HEK293T (cell line): Measurements from ENCODE around the gene SCUBE1.
A peak's percentile ranks its signal among the peaks of the same experiment; 100 is the strongest.

Source experiments
- CTCF ChIA-PET: fragments of 350-600 bp; formaldehyde crosslinking; extraction: SDS; loops from one replicate; lab custom pipeline; 2021; ENCODE audit warnings: antibody characterized with exemption, inconsistent platforms; lab: Yijun Ruan, JAX
- POLR2A ChIA-PET: fragments of 350-600 bp; formaldehyde crosslinking; extraction: SDS; loops from one replicate; lab custom pipeline; 2020; ENCODE audit warnings: antibody characterized with exemption, inconsistent platforms; lab: Yijun Ruan, JAX
- DNase-seq: peaks from one replicate; pipeline ENCODE4 v3.0.0; 2012; ENCODE audit warnings: mixed read lengths; ENCODE audit errors: extremely low spot score
- ARNT ChIP-seq: fragments of 450-650 bp; IDR thresholded peaks from 2 replicates; pipeline ENCODE4 v1.6.1; 2017; ENCODE audit warnings: mild to moderate bottlenecking
- BHLHE40 ChIP-seq: fragments of 450-650 bp; IDR thresholded peaks from 2 replicates; pipeline ENCODE4 v1.6.1; 2016; ENCODE audit warnings: mild to moderate bottlenecking, moderate library complexity, borderline replicate concordance
- CTBP1 ChIP-seq: fragments of 450-650 bp; IDR thresholded peaks from 2 replicates; pipeline ENCODE4 v1.6.1; 2016; ENCODE audit warnings: borderline replicate concordance
- ELF4 ChIP-seq: fragments of 450-650 bp; IDR thresholded peaks from 2 replicates; pipeline ENCODE4 v1.6.1; 2017; ENCODE audit warnings: antibody characterized with exemption
- FOXA1 ChIP-seq: fragments of 450-650 bp; IDR thresholded peaks from 2 replicates; pipeline ENCODE4 v1.6.1; 2016; ENCODE audit warnings: mild to moderate bottlenecking
- FOXK2 ChIP-seq: fragments of 450-650 bp; IDR thresholded peaks from 2 replicates; pipeline ENCODE4 v1.6.1; 2016; ENCODE audit warnings: mild to moderate bottlenecking
- FOXM1 ChIP-seq: fragments of 450-650 bp; IDR thresholded peaks from 2 replicates; pipeline ENCODE4 v1.6.1; 2017; ENCODE audit warnings: mild to moderate bottlenecking, borderline replicate concordance
- HDGF ChIP-seq: fragments of 450-650 bp; IDR thresholded peaks from 2 replicates; pipeline ENCODE4 v1.6.1; 2017; ENCODE audit warnings: antibody characterized with exemption, borderline replicate concordance
- L3MBTL2 ChIP-seq: fragments of 450-650 bp; conservative IDR thresholded peaks from 2 replicates; pipeline ENCODE4 v1.6.1; 2016; ENCODE audit warnings: mild to moderate bottlenecking
- LEF1 ChIP-seq: fragments of 450-650 bp; IDR thresholded peaks from 2 replicates; pipeline ENCODE4 v1.6.1; 2017; ENCODE audit warnings: mild to moderate bottlenecking, borderline replicate concordance
- NFRKB ChIP-seq: fragments of 450-650 bp; IDR thresholded peaks from 2 replicates; pipeline ENCODE4 v1.6.1; 2016; ENCODE audit warnings: mild to moderate bottlenecking, moderate library complexity
- SP1 ChIP-seq: fragments of 450-650 bp; IDR thresholded peaks from 2 replicates; pipeline ENCODE4 v1.6.1; 2017
- SUZ12 ChIP-seq: fragments of 450-650 bp; IDR thresholded peaks from 2 replicates; pipeline ENCODE4 v1.6.1; 2016; ENCODE audit warnings: mild to moderate bottlenecking
- TARDBP ChIP-seq: fragments of 450-650 bp; IDR thresholded peaks from 2 replicates; pipeline ENCODE4 v1.6.1; 2016
- ZNF384 ChIP-seq: fragments of 450-650 bp; IDR thresholded peaks from 2 replicates; pipeline ENCODE4 v1.6.1; 2016
- TF ChIP-seq, protein P1 (sequence below): fragments of 450-650 bp; IDR thresholded peaks from 2 replicates; pipeline ENCODE4 v1.6.1; 2016

The SCUBE1 gene

GRCh38 chr22:43191831-43192230, 151.3 kb downstream of the SCUBE1 start:
- no peak for TF ChIP-seq FOXK2
- ChIA-PET POLR2A (no interaction called here), CTCF (no interaction called here)
- no peak for DNase-seq

DNA sequence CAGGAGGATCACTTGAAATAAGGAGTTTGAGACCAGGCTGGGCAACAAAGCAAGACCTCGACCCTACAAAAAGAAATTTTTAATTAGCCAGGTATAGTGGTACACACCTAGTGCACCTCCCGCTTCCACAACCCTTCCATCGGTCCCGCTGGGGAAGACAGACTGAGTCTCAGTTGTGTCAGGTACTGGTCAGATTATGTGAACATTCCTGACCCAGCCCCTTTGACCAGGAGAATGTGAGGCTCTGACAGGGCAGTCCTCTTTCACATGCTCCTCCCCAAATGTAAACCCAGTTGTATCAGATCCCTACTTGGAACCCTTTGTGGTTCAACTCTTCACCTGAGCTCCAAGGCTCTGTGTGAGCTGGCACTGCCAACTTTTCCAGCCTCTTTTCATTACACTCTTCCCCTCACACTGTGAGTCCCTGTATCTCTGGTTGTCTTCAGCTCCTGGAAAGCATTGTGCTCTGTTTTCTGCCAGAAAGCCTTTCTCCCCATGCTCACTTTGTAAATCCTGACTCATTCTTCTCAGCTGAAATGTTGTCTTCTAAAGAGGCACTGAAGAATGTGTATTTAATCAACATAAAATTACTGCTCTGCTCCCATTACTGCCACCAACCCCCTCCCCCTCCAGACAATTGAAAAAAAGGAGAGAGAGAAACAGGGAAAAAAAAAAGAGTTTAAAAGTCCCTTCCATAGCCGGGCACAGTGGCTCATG, 154.2 kb downstream of the SCUBE1 start:
- TF ChIP-seq ARNT (no peak), L3MBTL2 (no peak), TARDBP (no peak), FOXK2 (no peak), FOXM1 (no peak)
- ChIA-PET POLR2A (interaction anchor here (1.9 kb wide), 1 partner anchor 30 kb away, joined by 6 read pairs; no protein-coding TSS in a partner anchor), CTCF (interaction anchor here (0.5 kb wide), 1 partner anchor 41 kb away, joined by 3 read pairs; no protein-coding TSS in a partner anchor)
- no peak for DNase-seq

DNA sequence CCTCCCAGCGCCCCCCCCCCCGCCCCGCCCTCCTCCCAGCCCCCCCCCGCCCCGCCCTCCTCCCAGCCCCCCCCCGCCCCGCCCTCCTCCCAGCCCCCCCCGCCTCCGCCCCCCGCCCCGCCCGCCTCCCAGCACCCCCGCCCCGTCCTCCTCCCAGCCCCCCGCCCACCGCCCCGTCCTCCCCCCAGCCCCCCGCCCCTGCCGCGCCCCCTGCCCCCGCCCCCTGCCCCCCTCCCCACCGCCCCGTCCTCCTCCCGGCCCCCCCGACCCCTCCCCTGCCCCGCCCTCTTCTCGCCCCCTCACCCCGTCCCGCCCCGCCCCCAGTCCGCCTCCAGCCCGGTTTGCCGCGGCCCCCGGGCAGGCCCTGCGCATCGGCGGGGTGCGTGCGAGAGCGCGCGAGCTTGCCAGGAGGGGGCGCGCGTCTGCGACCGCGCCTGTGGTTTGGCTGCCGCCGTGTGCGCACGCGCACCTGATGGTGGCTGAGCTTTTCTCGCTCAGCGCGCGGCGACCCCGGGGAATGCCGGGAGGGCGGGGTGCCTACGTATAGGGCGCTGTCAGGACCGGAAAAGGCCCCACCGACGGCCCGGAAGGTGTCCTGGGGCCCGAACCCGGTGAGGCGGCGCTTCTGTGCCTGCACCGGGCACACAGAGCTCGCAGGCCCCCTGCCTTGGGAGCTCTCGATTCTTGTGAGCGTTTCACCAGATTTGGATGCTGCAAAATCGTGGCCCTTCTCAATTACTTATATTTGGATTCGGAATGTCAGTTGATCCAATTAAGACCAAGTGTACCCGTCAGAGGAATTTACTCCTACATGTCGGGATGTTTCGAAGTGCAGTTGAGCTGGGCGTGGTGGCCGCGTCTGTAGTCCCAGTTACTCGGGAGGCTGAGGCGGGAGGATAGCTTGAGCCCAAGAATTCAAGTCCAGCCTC, 155.7 kb downstream of the SCUBE1 start:
- DNase-seq, result peak; percentile 97
- TF ChIP-seq NFRKB, result no peak
- TF ChIP-seq ARNT, result peak; percentile 75
- TF ChIP-seq ZNF384, result no peak
- TF ChIP-seq FOXA1, result no peak
- peak; percentile 45 for TF ChIP-seq L3MBTL2
- TF ChIP-seq HDGF, result no peak
- no peak for TF ChIP-seq SP1
- TF ChIP-seq, protein P1, sequence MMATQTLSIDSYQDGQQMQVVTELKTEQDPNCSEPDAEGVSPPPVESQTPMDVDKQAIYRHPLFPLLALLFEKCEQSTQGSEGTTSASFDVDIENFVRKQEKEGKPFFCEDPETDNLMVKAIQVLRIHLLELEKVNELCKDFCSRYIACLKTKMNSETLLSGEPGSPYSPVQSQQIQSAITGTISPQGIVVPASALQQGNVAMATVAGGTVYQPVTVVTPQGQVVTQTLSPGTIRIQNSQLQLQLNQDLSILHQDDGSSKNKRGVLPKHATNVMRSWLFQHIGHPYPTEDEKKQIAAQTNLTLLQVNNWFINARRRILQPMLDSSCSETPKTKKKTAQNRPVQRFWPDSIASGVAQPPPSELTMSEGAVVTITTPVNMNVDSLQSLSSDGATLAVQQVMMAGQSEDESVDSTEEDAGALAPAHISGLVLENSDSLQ, result 0 out of 2 replicates have a peak, but pooled peaks have one; percentile 4
- no peak for TF ChIP-seq SUZ12
- no peak for TF ChIP-seq LEF1
- TF ChIP-seq BHLHE40, result no peak
- no peak for TF ChIP-seq FOXM1
- TF ChIP-seq CTBP1, result 0 out of 2 replicates have a peak, but pooled peaks have one; percentile 39
- no peak for TF ChIP-seq FOXK2
- TF ChIP-seq ELF4, result peak; percentile 12; the same call in 1 of the 2 replicates
- TF ChIP-seq TARDBP, result no peak
- POLR2A ChIA-PET, result interaction anchor here (0.7 to 2.7 kb wide), 36 partner anchors 9 to 1109 kb away, joined by 3 to 25 read pairs (median 4); partner anchors contain the start of genes CYB5R3, MCAT and PACSIN2
- CTCF ChIA-PET, result interaction anchor here (0.6 to 1.4 kb wide), 11 partner anchors 9 to 676 kb away, joined by 3 to 8 read pairs (median 3); no protein-coding TSS in a partner anchor

GRCh38 chr22:43186272-43187170, 156.7 kb downstream of the SCUBE1 start, which contains the start of gene TTLL12:
Gene TTLL12, minus strand, starts transcription at chr22:43187134. Its CDS starts 65 bp downstream, at chr22:43187069.
- ChIA-PET CTCF (interaction anchor here (0.9 to 1.2 kb wide), 4 partner anchors 14 to 192 kb away, joined by 3 to 8 read pairs (median 4); no protein-coding TSS in a partner anchor), POLR2A (interaction anchor here (0.7 to 2.7 kb wide), 26 partner anchors 10 to 672 kb away, joined by 3 to 25 read pairs (median 5); partner anchors contain the start of genes MCAT and PACSIN2)
- peak; percentile 83 for DNase-seq
- TF ChIP-seq TARDBP (no peak), L3MBTL2 (no peak), LEF1 (peak; percentile 77; the same call in 1 of the 2 replicates), ARNT (peak; percentile 26; the same call in 1 of the 2 replicates), SUZ12 (no peak), FOXM1 (0 out of 2 replicates have a peak, but pooled peaks have one; percentile 42)

GRCh38 chr22:43185860-43186261, 157.3 kb downstream of the SCUBE1 start:
- TF ChIP-seq BHLHE40, result no peak
- TF ChIP-seq, protein P1, result peak; percentile 32; the same call in 1 of the 2 replicates
- ChIA-PET CTCF (interaction anchor here (1.0 kb wide), 1 partner anchor 22 kb away, joined by 4 read pairs; no protein-coding TSS in a partner anchor), POLR2A (interaction anchor here (1.0 to 2.7 kb wide), 4 partner anchors 28 to 673 kb away, joined by 4 to 25 read pairs (median 6); no protein-coding TSS in a partner anchor)
- DNase-seq, result no peak
